GM12878 (cell line): ENCODE data around the gene TUT1. TPM values are rescaled to one million over a fixed set of nuclear protein-coding genes. Genes with fewer than 3 reads are reported as not detected.
A peak's percentile ranks its signal among the peaks of the same experiment; 100 is the strongest.
"Not testable (repeated sequence)": the region's sequence is repeated elsewhere in the genome, so short reads cannot be mapped to it uniquely, and the experiment has no call there.

ENCODE experiments used
- ATAC-seq: fragments of 200-7000 bp; cut with Tn5 transposase; 3 replicates; pipeline ENCODE4 v1.9.1; 2020; ENCODE audit warnings: mild to moderate bottlenecking, moderate library complexity
- BruUV-seq: library from RNA; stranded (reverse); fragments of 400-500 nt; replicated peaks from 2 replicates; lab custom pipeline; 2021; lab: Mats Ljungman, UMichigan
- CTCF ChIA-PET: fragments of 300-600 bp; sonication (Branson Sonifier 250); formaldehyde crosslinking; extraction: SDS; loops from one replicate; lab custom pipeline; 2021; ENCODE audit warnings: inconsistent platforms; lab: Yijun Ruan, JAX
- POLR2A ChIA-PET: fragments of 350-600 bp; formaldehyde crosslinking; extraction: SDS; loops from one replicate; lab custom pipeline; 2021; ENCODE audit warnings: inconsistent platforms; lab: Charles Lee
- RAD21 ChIA-PET: fragments of 300-600 bp; sonication (Branson Sonifier 250); formaldehyde crosslinking; loops from one replicate; lab custom pipeline; 2023; ENCODE audit warnings: antibody characterized with exemption; ENCODE audit not compliant: unreplicated experiment; lab: Charles Lee
- SMC1A ChIA-PET: fragments of 300-600 bp; sonication (Branson Sonifier 250); formaldehyde crosslinking; loops from one replicate; lab custom pipeline; 2023; ENCODE audit not compliant: unreplicated experiment, uncharacterized antibody; lab: Charles Lee
- DNase-seq: peaks from one replicate; pipeline ENCODE4 v3.0.0-alpha.2; 2011; ENCODE audit warnings: low read depth, low spot score
- FAIRE-seq: peaks from 3 replicates; lab custom pipeline; 2011; peaks lifted over from hg19 to GRCh38; lab: Jason Lieb, UNC
- H2AFZ ChIP-seq: 2 replicates; pipeline ENCODE4 v1.6.0; 2011; ENCODE audit warnings: low read depth, low read length, control low read depth; ENCODE audit not compliant: control insufficient read depth
- H3K27ac ChIP-seq: 2 replicates; pipeline ENCODE4 v1.5.1; 2011; ENCODE audit warnings: control low read depth; ENCODE audit not compliant: control insufficient read depth, insufficient read depth
- H3K27me3 ChIP-seq, 2 experiments: replicated peaks in 1 of 2; 2 replicates each; pipeline versions ENCODE4 v1.6.0 to v1.6.1; 2011; ENCODE audit warnings: low read length in 1 of 2; ENCODE audit not compliant: control insufficient read depth in 2 of 2, insufficient read depth in 2 of 2
- H3K36me3 ChIP-seq, 2 experiments: 2 replicates each; pipeline ENCODE4 v1.5.1; 2011; ENCODE audit warnings: low read length in 1 of 2; ENCODE audit not compliant: control insufficient read depth in 2 of 2, insufficient read depth in 2 of 2
- H3K4me1 ChIP-seq: 2 replicates; pipeline ENCODE4 v1.6.1; 2011; ENCODE audit warnings: mild to moderate bottlenecking, low read length, moderate library complexity, mixed read lengths; ENCODE audit not compliant: control insufficient read depth, insufficient read depth
- H3K4me2 ChIP-seq: 2 replicates; pipeline ENCODE4 v1.6.0; 2011; ENCODE audit warnings: control low read depth; ENCODE audit not compliant: control insufficient read depth, insufficient read depth
- H3K4me3 ChIP-seq: fragments of 200-600 bp; sonication (generic); 2 replicates; pipeline ENCODE4 v1.5.1; 2016
- H3K79me2 ChIP-seq: 2 replicates; pipeline ENCODE4 v1.6.0; 2011; ENCODE audit warnings: low read length; ENCODE audit not compliant: control insufficient read depth, insufficient read depth
- H3K9ac ChIP-seq: 2 replicates; pipeline ENCODE4 v1.8.0; 2011; ENCODE audit warnings: low read length, control low read depth, mixed read lengths; ENCODE audit not compliant: control insufficient read depth, insufficient read depth
- H3K9me3 ChIP-seq: replicated peaks from 3 replicates; pipeline ENCODE4 v1.5.1; 2011; ENCODE audit warnings: mild to moderate bottlenecking, low read length; ENCODE audit not compliant: control insufficient read depth, insufficient read depth
- H4K20me1 ChIP-seq: 2 replicates; pipeline ENCODE4 v1.6.0; 2011; ENCODE audit not compliant: control insufficient read depth, insufficient read depth
- ATF2 ChIP-seq: IDR thresholded peaks from 2 replicates; pipeline ENCODE4 v1.6.1; 2012; ENCODE audit warnings: low read length, inconsistent platforms
- HSF1 ChIP-seq: fragments of 150-350 bp; IDR thresholded peaks from 2 replicates; pipeline ENCODE4 v1.6.1; 2014; ENCODE audit warnings: mild to moderate bottlenecking, low read depth, low read length
- KDM1A ChIP-seq: fragments of 200-600 bp; sonication (generic); IDR thresholded peaks from 2 replicates; pipeline ENCODE4 v1.6.1; 2016; ENCODE audit warnings: borderline replicate concordance
- WGBS: methylation state at CpG from one replicate; pipeline ENCODE4 v1.1.6; 2016; ENCODE audit warnings: low lambda C conversion rate; ENCODE audit not compliant: insufficient replicate concordance, insufficient coverage; ENCODE audit errors: missing lambda C conversion rate; 5-methylcytosine and 5-hydroxymethylcytosine counted together
- in situ Hi-C: fragments of 300-500 bp; cut with MboI; formaldehyde crosslinking; loops from 9 replicates; pipeline ENCODE4 v1.14.3; 2018; ENCODE audit warnings: mixed read lengths
- intact Hi-C: fragments of 100-400 bp; cut with micrococcal nuclease; formaldehyde crosslinking; loops from one replicate; pipeline ENCODE4 v1.14.2; 2022; ENCODE audit not compliant: unreplicated experiment
- polyA plus RNA-seq, 11 experiments: library from polyadenylated mRNA; depleted of rRNA in 4 of 11; unstranded in 6 of 11; stranded (reverse) in 5 of 11; fragments of >200 nt; fragmentation: Nextera tagmentation in 4 of 11; fragmentation: Illumina TruSeq in 1 of 11; extraction: Ambion mirVana in 4 of 11; extraction: Trizol in 1 of 11; gene quantifications; 1 replicate in 1 of 11; 2 replicates in 10 of 11; pipeline versions ENCODE4 v1.2.1 to v1.2.3, GENCODE V29; 2011 to 2016; ENCODE audit warnings: inconsistent platforms in 2 of 11, missing spikeins in 2 of 11, low read depth in 1 of 11
- total RNA-seq, 4 experiments: library from RNA; depleted of rRNA in 3 of 4; stranded (reverse); fragments of >200 nt in 3 of 4; fragmentation: Illumina TruSeq in 1 of 4; extraction: Trizol in 1 of 4; gene quantifications; 2 replicates each; pipeline versions ENCODE4 v1.2.1 to v1.2.3, GENCODE V29; 2013 to 2021
- TF ChIP-seq, protein P1 (sequence below): IDR thresholded peaks from 2 replicates; pipeline ENCODE4 v1.6.1; 2012; ENCODE audit warnings: low read depth, low read length, improper control_type of control experiment
- TF ChIP-seq, protein P2 (sequence below): IDR thresholded peaks from 2 replicates; pipeline ENCODE4 v1.6.1; 2011; ENCODE audit warnings: low read depth, low read length, improper control_type of control experiment, borderline replicate concordance

Gene TUT1
- total and polyA plus RNA-seq, 10 of the 15 experiments (the other 5 are each of a cell fraction or from before 2014, with no cell fraction given) = 1.1 to 29.9 (median 16.2) TPM

GRCh38 chr11:62572431-62572830 is 18.9 kb downstream of the TUT1 start:
- BruUV-seq = no TSS peak
- WGBS = 36% methylated on average over 12 of the region's 12 CpGs

GRCh38 chr11:62571493-62571892 is 19.8 kb downstream of the TUT1 start:
- RAD21 ChIA-PET = interaction anchor here (0.5 to 3.3 kb wide), 6 partner anchors 10 to 147 kb away, joined by 3 to 14 read pairs (median 6); partner anchors contain the start of gene TUT1
- H3K27ac ChIP-seq, DNase-seq, in situ Hi-C loops, H3K27me3 ChIP-seq, ATAC-seq, H2AFZ ChIP-seq, intact Hi-C loops, H3K9me3 ChIP-seq, FAIRE-seq, H4K20me1 ChIP-seq, BruUV-seq: not testable (repeated sequence)
- 97% methylated on average over 5 of the region's 5 CpGs for WGBS
- POLR2A ChIA-PET = interaction anchor here (4.7 to 5.0 kb wide), 2 partner anchors 12 to 20 kb away, joined by 29 to 37 read pairs; partner anchors contain the start of gene TUT1
- Histone ChIP-seq H3K4me2 (peak overlapping the region; percentile 80), H3K9ac (peak overlapping the region; percentile 98), H3K79me2 (peaks cover 70% of the 10 kb centered on the region), H3K4me3 (peak overlapping the region; percentile 99; the same call in 1 of the 2 replicates), H3K36me3 (peaks cover 12 to 39% of the 10 kb centered on the region in 2 experiments), H3K4me1 (peaks cover 27% of the 10 kb centered on the region)
- CTCF ChIA-PET = interaction anchor here (3.1 to 4.4 kb wide), 2 partner anchors 13 to 29 kb away, joined by 18 to 56 read pairs; no protein-coding TSS in a partner anchor
- SMC1A ChIA-PET = interaction anchor here (1.2 to 2.9 kb wide), 2 partner anchors 11 to 14 kb away, joined by 3 to 15 read pairs; no protein-coding TSS in a partner anchor

More at GRCh38 chr11:62572431-62572830, 18.9 kb downstream of the TUT1 start:
- Histone ChIP-seq H3K4me2 (peak overlapping the region; percentile 80), H3K79me2 (peaks cover 62% of the 10 kb centered on the region), H3K4me1 (peaks cover 24% of the 10 kb centered on the region), H3K9me3 (no peaks in the 10 kb centered on the region), H3K27me3 (no peaks in the 10 kb centered on the region), H3K4me3 (peak overlapping the region; percentile 99), H2AFZ (no peak overlapping the region), H4K20me1 (no peaks in the 10 kb centered on the region), H3K36me3 (peaks cover 13 to 38% of the 10 kb centered on the region in 2 experiments), H3K27ac (peak overlapping the region; percentile 93), H3K9ac (peak overlapping the region; percentile 98)
- TF ChIP-seq, protein P1, sequence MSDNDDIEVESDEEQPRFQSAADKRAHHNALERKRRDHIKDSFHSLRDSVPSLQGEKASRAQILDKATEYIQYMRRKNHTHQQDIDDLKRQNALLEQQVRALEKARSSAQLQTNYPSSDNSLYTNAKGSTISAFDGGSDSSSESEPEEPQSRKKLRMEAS = no peak
- TF ChIP-seq ATF2 (no peak), HSF1 (no peak), KDM1A (no peak)
- TF ChIP-seq, protein P2, sequence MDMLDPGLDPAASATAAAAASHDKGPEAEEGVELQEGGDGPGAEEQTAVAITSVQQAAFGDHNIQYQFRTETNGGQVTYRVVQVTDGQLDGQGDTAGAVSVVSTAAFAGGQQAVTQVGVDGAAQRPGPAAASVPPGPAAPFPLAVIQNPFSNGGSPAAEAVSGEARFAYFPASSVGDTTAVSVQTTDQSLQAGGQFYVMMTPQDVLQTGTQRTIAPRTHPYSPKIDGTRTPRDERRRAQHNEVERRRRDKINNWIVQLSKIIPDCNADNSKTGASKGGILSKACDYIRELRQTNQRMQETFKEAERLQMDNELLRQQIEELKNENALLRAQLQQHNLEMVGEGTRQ = no peak
- POLR2A ChIA-PET = interaction anchor here (0.9 to 5.0 kb wide), 7 partner anchors 13 to 107 kb away, joined by 3 to 37 read pairs (median 6); partner anchors contain the start of gene TUT1
- FAIRE-seq (no peak), ATAC-seq (no peak), DNase-seq (no peak)
- intact Hi-C loops = no loop called here
- CTCF ChIA-PET = interaction anchor here (0.8 to 4.4 kb wide), 6 partner anchors 14 to 156 kb away, joined by 3 to 56 read pairs (median 6); partner anchors contain the start of gene TUT1
- SMC1A ChIA-PET = interaction anchor here (1.1 to 2.2 kb wide), 4 partner anchors 15 to 30 kb away, joined by 3 to 8 read pairs (median 6); partner anchors contain the start of gene TUT1
- in situ Hi-C loops = no loop called here
- RAD21 ChIA-PET = interaction anchor here (0.8 to 3.3 kb wide), 5 partner anchors 15 to 177 kb away, joined by 3 to 25 read pairs (median 4); partner anchors contain the start of gene AHNAK
